NCI-H345 (cell line): ENCODE data around the gene IL1RAP.
"Not testable (repeated sequence)": the region's sequence is repeated elsewhere in the genome, so short reads cannot be mapped to it uniquely, and the experiment has no call there.

Source experiments
- DNase-seq: peaks from one replicate; lab custom pipeline; 2025; lab: John Stamatoyannopoulos, UW

The IL1RAP gene

DNA sequence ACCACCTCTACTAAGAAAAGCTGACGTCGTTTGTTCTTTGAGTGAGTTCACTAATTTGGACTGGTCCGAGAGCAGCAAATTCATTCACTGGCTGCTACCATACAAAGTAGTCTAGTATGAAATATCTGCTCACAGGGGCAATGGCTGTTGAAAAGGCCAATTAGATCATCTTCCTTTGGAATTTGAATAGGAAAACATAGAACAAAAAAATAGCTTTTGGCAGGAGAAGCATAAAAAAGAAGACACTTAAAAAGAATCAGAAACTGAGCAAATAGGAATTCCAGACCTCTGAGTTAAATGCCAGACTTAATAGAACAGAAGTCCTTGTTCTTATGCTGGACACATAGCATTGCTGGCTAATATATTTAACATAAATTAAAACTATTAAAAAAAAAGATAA, 159.3 kb downstream of the IL1RAP start:
- no peak for DNase-seq

- DNase-seq: no peak
Observed at GRCh38 chr3:190676481-190676880, 162.6 kb downstream of the IL1RAP start.

DNA sequence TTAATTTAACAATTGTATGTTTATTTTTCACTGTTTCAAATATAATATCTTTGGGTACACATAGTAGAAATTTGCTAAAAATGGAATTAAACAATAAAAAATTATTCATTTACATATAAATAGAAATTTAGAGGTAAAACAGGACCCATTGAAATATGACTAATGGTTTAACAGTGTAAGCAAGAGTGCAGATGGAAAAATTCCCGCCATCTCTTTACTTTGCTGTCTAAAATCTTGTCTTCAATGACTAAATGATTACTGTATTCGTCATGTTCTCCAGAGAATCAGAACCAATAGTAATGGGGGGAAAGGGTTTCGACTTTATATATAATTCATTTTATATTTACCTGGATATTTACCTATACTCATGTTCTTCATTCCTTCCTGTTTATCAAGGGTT, 163.1 kb downstream of the IL1RAP start:
- no peak for DNase-seq

- DNase-seq: not testable (repeated sequence)
Observed at GRCh38 chr3:190677868-190678267, 164.0 kb downstream of the IL1RAP start.

GRCh38 chr3:190680691-190681090, 166.8 kb downstream of the IL1RAP start:
- DNase-seq: no peak

GRCh38 chr3:190684776-190685175, 170.9 kb downstream of the IL1RAP start:
- no peak for DNase-seq

DNA sequence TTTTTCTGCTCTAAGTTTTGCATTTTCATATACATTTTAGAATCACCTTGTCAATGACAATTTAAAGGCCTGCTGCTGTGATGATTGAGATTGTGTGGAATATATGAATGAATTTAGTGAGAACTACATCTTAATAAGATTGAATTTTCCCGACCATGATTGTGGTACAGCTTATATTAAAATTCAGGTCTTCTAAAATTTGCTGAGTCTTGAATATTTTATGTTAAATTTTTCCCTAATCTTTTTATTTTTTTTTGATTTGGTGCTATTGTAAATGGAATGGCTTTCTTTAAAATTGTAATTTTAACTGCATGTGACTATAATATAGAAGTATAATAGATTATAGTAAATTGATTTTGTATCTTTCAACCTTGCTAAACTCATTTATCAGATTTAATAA, 172.1 kb downstream of the IL1RAP start:
- no peak for DNase-seq

DNA sequence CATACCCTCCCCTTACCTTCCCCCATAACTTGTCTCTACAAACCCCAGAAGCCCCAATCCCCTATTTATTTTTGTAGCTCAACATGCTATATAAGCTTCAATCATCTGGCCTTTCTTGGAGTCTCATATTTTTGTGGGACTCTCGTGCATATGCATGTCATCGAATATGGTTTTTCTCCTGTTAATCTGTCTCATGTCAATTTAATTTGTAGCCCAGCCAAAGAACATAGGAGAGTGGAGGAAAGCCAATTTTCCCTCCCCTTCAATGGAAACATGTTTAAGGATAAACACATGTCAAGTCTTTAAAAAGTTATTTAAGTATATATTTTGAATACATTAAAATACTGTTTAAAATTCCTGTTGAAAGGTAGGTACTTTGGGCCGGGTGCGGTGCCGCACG, 176.4 kb downstream of the IL1RAP start:
- DNase-seq: no peak

GRCh38 chr3:190692256-190692655, 178.4 kb downstream of the IL1RAP start:
- no peak for DNase-seq

- peak; percentile 26 for DNase-seq
Observed at GRCh38 chr3:190694335-190695001, 180.6 kb downstream of the IL1RAP start.

GRCh38 chr3:190695225-190695624, 181.3 kb downstream of the IL1RAP start:
- DNase-seq: no peak

DNA sequence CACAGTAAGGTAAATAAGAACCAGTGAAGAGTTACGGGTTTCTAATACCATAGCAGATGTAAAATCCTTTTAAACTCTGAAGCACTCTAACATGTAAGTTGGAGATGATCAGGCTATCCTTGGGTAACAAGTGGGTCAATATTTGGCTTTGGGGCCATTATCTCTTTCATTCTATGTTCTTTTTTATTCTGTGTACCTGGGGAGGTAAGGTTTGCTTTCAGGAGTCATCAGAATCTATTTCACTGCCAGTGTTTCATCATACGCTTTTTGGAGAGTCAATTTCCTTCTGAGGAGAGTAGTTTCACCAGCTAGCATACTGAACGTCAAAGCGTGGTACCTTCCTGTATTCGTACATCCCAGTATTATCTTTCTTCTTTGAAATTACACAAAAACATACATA, 182.1 kb downstream of the IL1RAP start:
- DNase-seq: peak; percentile 21

DNA sequence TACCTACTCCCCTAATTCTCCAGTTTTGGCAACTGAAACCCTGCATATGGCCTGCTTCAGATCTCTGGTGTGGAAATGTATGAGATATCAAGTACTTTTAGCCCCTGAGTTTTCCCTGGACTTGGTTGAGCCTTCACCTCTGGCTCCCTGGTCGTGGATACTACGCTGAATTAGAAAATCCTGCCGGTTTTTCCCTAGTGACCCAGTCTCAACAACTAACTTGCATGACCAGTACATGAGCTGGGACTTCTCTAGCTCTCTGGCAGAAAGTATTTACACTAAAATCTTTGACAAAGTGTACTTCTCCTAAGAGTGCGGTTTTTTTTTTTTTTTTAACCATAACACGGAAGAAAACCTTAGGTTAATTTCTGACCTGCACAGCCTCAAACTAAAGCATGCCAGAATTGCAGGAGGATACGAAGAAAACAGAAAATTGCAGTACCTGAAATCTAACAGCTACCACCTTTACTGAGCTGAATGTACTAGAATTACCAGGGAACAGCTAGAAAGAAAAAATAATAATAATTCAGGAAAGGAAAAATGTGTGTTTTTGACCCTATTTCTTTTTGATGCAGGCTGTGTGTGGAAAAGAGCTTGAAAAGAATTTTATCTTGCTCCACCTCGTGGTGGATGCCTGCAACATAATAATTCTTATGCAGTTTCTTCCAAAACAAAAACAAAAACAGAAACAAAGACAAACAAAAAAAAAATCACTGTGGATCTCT, 183.1 kb downstream of the IL1RAP start:
- no peak for DNase-seq

DNA sequence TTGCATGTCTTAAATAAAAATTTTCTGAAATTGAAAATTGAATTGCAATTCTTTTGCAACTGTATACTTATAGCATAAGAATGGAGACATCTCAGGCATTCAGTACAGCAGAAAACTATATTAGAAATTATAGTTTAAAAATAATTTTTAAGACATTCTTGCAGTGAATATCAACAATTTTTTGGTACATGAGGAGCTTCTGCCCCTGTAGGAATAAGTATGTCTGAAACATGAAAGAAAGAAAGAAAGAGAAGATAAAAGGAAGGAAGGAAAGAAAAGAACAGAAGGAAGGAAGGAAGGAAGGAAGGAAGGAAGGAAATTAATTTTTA, 183.6 kb downstream of the IL1RAP start:
- DNase-seq: no peak

DNA sequence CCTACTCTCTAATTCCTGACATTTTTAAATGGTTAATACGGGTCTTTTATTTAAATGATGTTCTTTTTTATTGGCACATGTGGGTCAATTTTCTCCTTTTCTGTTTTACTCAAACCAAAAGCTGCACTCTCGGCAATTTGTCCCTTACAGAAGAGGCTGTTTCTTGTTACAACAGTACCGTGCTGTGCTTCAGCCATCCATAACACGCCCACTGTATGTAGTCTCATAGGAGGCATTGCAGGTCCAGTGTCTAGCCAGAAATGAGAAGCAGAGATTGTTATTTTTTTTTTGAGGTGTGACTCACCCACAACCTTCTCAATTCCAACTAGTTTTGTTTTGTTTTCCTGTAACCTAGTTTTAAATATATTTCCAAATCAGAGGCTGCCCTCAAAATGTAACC, 184.0 kb downstream of the IL1RAP start:
- no peak for DNase-seq

- DNase-seq: no peak
Observed at GRCh38 chr3:190699776-190700175, 185.9 kb downstream of the IL1RAP start.

DNA sequence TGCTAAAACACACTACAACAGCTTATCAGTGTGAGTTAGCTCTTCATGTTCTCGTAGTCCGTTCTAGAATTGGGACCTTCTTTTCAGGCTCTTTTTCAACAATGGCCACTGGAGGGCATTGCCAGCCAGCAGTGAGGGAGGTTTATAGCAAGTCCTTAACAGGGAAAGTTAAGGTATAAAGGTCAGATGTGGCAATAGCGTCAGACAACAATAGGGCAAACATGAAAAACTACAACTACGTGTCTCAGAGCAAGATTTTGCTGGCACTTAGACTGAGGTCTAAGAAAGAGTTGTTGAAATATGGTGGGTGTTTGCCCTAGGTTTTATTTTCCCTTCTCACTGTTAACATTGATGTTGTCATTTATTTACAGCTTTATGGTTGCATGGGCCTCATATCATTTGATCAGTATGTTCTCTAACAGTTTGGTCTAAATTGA, 187.2 kb downstream of the IL1RAP start:
- DNase-seq: peak; percentile 37

GRCh38 chr3:190706582-190706981, 192.7 kb downstream of the IL1RAP start:
- DNase-seq: no peak
